Measurements from ENCODE around the gene CST7. TPM values are rescaled to one million over a fixed set of nuclear protein-coding genes. Genes with fewer than 3 reads are reported as not detected.
A peak's percentile ranks its signal among the peaks of the same experiment; 100 is the strongest.

The CST7 gene
- total RNA-seq, 1 donor from 2014 or later = not detected

GRCh38 chr20:24984961-24985640 lies 36.0 kb downstream of the CST7 start:
- DNase-seq (ENCODE audit: low read depth, low spot score) = no peak

GRCh38 chr20:24985802-24986201 lies 36.7 kb downstream of the CST7 start:
- no peak for DNase-seq (ENCODE audit: low read depth, low spot score)

- no peak for DNase-seq (ENCODE audit: low read depth, low spot score)
Observed at GRCh38 chr20:24986436-24987015, 37.5 kb downstream of the CST7 start.

GRCh38 chr20:24987244-24987643 lies 38.2 kb downstream of the CST7 start:
- DNase-seq (ENCODE audit: low read depth, low spot score) = no peak

- DNase-seq (ENCODE audit: low read depth, low spot score) = no peak
Observed at GRCh38 chr20:24987873-24988835, 39.1 kb downstream of the CST7 start.

DNA sequence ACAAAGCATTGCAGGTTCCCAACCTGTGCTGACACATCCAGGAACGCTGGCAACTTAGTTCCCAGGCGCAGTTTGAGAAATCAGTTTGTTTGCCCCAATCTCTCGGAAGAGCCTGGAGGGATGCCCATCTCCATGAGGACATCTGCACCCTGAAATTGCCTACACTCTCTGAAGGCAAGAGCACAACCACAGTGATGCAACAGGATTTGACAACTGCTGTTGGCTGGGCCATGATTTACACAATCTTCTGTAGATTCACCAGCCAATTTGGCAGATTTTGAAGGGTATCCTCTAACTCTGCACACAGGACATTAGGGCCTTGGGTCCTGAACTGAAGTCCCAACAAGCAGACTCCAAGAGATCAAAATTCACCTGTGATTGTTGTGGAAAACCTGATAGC lies 40.1 kb downstream of the CST7 start:
- no peak for DNase-seq (ENCODE audit: low read depth, low spot score)

GRCh38 chr20:24990810-24991252 lies 41.8 kb downstream of the CST7 start:
- no peak for DNase-seq (ENCODE audit: low read depth, low spot score)

- no peak for DNase-seq (ENCODE audit: low read depth, low spot score)
Observed at GRCh38 chr20:24991897-24992486, 42.9 kb downstream of the CST7 start.

DNA sequence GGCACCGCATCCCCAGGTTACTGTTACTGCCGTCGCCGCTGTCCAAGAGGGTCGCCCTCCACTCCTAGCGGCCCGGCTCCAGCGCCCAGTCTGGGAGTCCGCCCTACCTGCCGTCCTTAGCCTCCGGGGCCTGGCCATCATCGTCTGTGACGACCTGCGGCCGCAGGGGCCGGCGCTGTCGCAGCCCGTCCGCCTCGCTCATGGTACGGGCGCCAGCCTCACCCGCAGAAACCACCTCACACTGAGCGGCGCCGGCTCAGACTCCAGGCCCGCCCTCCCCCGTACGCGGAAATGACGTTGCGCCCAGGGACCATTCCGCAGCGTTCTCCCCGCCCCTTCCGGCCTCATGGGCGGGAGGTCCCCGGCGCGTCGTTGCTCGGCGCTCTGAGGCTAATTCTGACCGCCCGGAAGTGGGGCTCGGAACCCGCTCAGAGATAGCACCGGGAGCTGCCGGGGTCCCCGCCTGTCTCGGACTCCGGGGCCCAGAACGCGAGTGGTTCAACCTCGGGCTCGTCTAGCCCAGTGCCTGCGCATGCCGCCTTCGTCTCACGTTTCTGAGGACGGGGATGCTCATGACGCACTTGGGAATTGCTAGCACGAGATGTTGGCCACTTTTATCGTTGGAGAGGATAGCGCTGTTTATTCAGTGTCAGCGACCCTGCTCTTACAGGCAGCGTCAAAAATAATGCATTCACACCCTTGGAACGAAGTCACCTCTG lies 43.6 kb downstream of the CST7 start, which contains the start of gene APMAP:
Gene APMAP, minus strand, starts transcription at position 265 of the 719 bp plus-strand sequence. Its CDS starts 63 bp downstream, at position 202.
- peak; percentile 49 for DNase-seq (ENCODE audit: low read depth, low spot score)

DNA sequence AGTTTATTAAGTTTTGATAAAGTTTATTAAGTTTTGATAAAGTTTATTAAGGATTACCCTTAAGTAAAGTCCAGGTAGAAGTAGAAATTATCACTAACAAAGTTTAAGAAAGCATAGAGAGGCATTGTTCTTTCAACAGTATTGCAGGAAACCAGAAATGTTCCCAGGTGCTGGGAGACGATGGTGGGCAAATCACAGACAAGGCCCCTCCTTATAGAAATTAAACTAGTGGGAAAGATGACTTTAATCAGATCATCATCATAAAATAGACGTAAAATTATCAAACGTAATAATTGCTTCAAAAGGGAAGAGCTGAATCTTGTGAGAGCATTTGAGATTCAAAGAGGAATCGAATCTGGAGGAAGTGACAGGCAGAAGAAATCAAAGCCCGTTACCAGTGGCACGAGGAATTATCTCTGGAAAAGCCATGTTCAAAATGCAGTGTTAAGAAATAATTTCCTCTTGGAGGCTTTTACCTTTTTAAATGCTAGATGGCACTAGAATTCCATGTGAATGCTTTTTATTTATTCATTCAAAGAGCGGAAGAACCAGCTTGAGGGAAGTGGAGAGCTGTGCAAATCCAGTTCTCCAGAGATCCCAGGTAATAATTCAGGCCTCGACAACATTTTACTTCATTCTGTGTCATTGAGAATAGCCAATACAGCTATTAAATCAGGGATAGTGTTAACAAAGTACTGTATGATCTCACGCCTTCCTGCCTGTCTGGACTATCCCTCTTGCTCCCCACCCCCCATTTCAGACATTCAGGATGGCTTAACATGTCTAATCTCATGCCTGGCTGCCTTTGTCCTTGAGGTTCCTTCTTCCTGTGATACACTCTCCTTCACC lies 44.5 kb downstream of the CST7 start:
- no peak for DNase-seq (ENCODE audit: low read depth, low spot score)

DNA sequence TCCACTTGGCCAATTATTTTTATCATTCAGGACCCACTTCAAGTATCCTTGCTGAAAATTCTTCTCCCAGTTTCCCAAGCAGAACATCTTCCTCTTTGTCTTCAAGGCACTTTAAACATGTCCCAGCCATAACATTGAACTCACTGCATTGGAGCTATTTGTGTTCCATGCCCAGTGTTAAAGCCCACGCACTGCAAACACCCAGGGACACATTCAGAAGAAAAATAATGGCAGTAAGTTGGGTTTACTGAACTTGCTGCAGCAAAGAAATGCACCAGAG lies 45.1 kb downstream of the CST7 start:
- DNase-seq (ENCODE audit: low read depth, low spot score) = no peak

DNA sequence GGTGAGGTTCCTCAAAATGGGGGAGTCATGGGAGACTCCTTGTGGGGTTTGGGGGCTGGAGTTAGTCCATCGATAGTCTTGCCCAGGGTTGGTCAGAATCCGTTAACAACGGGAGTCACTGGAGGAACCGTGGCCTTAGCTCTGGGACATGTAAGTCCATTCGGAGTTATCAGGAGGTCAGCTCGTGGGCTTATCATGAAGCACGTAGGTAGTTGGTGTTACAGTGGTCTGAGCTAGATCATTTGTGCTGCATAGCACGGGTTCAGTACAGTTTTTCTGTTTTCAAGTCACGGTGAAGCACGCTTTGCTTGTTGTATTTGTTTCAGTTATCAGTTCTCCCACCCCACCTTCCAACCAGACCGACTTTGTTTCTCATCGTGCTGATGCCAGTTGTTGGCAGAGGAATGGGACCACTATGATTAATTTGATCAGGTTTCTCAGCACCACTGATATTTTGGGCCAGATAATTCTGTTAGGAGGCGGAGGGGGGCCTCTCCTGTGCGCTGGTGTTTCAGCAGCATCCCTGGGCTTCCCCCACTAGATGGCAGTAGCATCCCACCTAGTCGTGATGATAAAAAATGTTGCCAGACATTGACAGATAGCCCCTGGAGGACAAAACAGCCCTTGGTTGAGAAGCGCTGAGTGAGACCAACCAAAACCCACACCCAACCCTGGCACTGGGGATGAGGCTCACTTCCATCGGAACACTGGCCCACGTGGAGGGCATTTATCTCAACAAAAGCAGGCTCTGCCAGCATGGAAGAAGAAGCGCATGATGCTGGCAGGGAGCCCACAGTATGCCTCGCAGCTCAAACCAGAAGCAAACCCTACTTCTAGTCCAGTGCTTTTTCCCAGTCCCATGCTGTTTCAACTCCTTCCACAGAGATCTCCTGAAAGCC lies 45.6 kb downstream of the CST7 start:
- DNase-seq (ENCODE audit: low read depth, low spot score) = no peak

DNA sequence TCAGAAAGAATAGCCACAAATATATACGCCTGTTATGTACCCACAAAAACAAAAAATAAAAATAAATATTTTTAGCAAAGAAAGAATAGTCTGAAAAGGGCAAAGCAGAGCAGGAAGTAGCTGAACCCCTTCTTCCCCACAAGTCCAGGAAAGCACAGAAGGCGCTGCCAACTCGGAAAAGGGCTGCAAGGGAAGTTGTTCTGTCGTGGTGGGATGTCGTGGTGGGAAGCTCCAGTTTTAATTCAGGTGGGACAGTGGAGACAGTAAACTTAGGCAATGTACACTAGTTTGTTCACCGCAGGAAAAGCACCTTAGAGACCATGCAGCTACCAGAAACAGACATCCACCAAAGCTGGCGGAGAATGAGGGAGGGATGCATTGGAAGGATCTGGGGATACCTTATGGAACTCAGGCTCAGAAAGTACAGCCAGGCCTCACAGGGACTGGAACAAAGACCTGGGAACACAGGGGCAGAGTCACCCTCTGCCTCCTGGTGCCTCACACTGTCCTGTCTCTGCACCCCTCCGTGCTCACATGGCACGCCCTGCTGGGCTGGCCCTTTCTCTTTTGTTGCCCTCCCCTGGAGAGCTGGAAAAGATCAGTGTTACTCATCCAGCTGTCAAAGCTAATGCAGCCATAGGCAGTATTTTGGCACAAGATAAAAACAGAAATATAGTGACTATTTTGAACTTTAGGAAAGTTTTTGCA lies 46.8 kb downstream of the CST7 start:
- DNase-seq (ENCODE audit: low read depth, low spot score) = no peak

DNA sequence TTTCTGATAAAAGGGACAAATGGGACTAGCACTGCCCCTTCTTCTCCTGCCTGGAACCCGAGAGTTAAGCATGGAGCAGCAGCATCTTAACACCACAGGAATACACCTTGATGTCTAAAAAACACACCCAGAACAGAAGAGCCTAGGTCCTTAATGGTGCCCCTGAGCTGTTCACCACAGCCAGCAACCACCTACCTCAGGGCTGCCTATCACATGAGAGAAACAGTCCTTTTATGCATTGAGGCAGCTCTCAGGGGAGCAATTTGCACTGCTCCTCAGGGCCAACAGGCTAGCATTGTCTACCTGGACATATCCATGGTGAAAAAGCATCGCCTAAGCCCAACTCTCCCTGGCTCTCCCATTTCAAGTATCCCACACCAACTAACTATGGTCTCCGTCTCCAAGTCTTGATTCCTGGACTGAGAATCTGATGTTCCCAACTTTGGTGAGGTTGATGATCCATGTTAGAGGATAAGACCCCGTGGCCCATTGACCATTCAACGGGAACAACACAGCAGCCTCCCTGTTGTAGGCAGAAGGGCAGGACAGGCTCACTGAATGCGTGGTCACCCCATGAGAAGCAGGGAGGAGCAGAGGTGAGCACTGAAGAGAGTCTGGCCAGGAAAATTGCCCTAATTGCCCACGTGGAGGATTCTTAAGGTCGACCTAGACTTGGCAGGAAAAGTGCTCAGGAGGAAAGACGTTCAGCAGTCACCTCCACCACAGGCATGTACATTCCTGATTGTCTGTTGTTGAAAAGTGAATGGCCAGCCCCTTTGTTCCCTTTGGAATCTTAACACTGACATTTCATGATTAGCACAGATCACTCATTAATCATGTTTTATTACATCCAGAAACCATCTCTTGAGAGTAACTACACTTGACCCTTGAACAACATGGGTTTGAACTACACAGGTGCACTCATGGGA lies 47.6 kb downstream of the CST7 start:
- DNase-seq (ENCODE audit: low read depth, low spot score) = no peak

GRCh38 chr20:24998121-24998520 lies 49.1 kb downstream of the CST7 start:
- DNase-seq (ENCODE audit: low read depth, low spot score) = no peak

DNA sequence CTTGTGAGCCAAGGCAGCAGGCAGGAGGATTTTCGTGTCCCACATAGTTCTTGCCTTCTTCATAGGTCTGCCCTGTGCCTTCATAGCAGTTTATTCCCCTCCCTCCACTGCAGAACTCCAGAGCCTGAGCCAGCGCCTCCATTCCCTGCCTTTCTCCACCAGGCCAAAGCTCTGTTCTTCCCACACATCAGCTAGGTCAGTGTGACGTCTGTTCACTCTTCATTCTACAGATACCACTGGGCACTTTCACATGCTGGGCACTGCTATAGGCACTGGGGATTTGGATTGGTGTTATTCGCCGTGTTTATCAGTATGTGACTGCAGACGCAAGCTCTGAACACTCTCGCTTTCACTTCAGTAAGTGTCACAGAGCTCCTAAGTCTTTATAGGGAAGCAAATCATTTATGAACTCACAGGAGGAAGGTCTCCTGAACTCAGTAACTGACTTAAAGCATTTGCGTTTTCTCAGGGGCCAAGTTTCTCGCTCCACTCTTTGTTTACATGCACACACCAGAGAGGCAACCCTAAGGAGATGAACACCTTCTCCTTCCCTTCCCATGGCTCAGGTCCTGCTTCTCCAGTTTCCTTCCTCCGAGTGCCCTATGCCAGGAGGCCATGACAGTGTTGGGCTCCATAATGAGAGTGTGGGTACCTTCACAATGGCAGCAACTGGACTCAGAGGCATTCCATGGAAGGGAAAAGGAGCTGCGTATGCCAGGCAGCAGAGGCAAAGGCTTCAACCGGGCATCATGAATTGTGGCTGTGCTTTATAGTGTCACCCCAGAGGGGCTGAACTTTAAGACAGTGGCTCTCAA lies 49.8 kb downstream of the CST7 start:
- no peak for DNase-seq (ENCODE audit: low read depth, low spot score)

- no peak for DNase-seq (ENCODE audit: low read depth, low spot score)
Observed at GRCh38 chr20:24999568-24999967, 50.5 kb downstream of the CST7 start.

All from pulmonary artery endothelial cell (primary cell).